ENCODE results near the gene GPR146. TPM values are rescaled to one million over a fixed set of nuclear protein-coding genes. Genes with fewer than 3 reads are reported as not detected.

The GPR146 gene
- total and polyA plus RNA-seq, 9 donors, result 2.3 to 4.8 (median 3.2) TPM

DNA sequence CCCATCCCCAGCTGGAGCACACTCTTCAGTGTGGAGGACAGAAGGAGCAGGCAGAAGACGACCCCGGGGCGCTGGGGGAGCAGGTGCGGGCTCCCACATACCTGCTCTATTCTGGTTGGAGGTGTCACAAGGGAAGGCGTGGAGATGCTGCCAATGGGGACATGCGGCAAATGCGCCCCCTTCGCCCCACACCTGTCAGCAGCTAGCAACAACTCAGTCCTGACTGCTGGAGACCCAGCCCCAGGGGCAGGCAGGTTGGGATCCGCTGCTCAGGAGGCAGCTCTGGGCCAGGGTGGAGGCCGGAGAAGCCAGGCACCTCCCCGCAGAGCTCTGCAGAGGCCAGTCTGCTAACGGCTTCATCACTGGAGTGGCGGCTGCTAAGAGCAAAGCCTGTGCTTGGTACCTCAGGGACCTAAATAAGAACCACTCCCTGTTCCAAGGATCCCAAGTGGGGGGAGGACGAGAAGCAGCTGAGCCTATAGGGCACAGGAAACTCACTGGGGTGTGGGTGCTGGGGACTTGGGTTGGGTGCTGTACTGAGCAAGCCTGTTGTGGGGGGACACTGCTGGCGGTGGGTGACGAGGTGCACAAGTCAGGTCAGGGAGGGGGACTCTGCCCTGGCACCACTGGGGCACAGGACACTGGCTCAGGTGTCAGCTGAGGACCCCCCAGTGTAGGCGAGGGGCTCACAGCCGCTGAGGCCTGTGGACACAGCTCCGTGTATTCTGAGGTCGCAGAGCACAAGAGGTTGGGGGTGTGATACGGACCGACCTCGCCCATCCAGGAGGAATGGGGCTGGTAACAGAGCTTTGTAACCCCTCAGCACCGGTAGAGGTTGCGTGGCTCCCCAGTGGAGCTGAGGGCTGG lies 19.2 kb upstream of the GPR146 start:
- DNase-seq, result no peak
- H3K36me3 ChIP-seq (ENCODE audit: control insufficient read depth, insufficient read depth, low read length), result peaks cover 36% of the 10 kb centered on the region
- H3K9me3 ChIP-seq (replicated peaks; ENCODE audit: control insufficient read depth, low read depth, low read length), result peaks cover 6% of the 10 kb centered on the region
- H3K4me1 ChIP-seq (ENCODE audit: control insufficient read depth, insufficient read depth, low read length), result peaks cover 69% of the 10 kb centered on the region
- WGBS (ENCODE audit: insufficient coverage), result 89% methylated on average over 18 of the region's 25 CpGs
- no peak overlapping the region for H3K27ac ChIP-seq (ENCODE audit: low read length)
- no peak overlapping the region for H3K4me3 ChIP-seq (ENCODE audit: low read length)
- H3K27me3 ChIP-seq (ENCODE audit: control insufficient read depth, insufficient read depth, low read length), result no peaks in the 10 kb centered on the region

- Histone ChIP-seq H3K36me3 (ENCODE audit: control insufficient read depth, insufficient read depth, low read length) (peaks cover 28% of the 10 kb centered on the region), H3K27ac (ENCODE audit: low read length) (peak overlapping the region; percentile 51), H3K9me3 (replicated peaks; ENCODE audit: control insufficient read depth, low read depth, low read length) (peaks cover 4% of the 10 kb centered on the region), H3K4me3 (ENCODE audit: low read length) (no peak overlapping the region), H3K27me3 (ENCODE audit: control insufficient read depth, insufficient read depth, low read length) (no peaks in the 10 kb centered on the region), H3K4me1 (ENCODE audit: control insufficient read depth, insufficient read depth, low read length) (peaks cover 62% of the 10 kb centered on the region)
- 64% methylated on average over 26 of the region's 31 CpGs for WGBS (ENCODE audit: insufficient coverage)
- peak; percentile 71 for DNase-seq
These were observed 18.4 kb upstream of the GPR146 start for GRCh38 chr7:1025743-1026581.

DNA sequence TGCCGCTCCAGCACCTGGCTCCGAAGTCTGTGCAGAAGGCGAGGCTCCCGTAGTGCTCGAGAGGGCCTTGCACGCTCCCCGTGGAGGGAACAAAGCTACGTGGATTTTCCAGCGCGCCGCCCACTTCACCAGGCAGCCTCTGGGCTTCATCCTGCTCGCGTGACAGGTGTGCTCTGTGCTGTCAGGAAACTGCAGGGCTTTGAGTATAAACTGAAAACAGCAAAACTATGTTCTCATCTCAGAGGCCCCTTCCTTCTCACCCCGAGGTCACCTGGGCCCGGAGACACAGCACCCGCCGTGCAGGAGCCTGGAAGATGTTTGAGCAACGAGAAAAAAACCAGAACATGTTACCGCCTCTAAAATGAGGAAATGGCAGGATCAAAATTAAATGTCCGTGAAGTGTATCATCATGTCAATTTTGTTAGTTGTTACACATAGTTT lies 17.6 kb upstream of the GPR146 start:
- DNase-seq, result no peak
- Histone ChIP-seq H3K27me3 (ENCODE audit: control insufficient read depth, insufficient read depth, low read length) (no peaks in the 10 kb centered on the region), H3K4me1 (ENCODE audit: control insufficient read depth, insufficient read depth, low read length) (peaks cover 54% of the 10 kb centered on the region), H3K4me3 (ENCODE audit: low read length) (no peak overlapping the region), H3K27ac (ENCODE audit: low read length) (peak overlapping the region; percentile 67), H3K9me3 (replicated peaks; ENCODE audit: control insufficient read depth, low read depth, low read length) (no peaks in the 10 kb centered on the region), H3K36me3 (ENCODE audit: control insufficient read depth, insufficient read depth, low read length) (peaks cover 26% of the 10 kb centered on the region)
- 69% methylated on average over 13 of the region's 20 CpGs for WGBS (ENCODE audit: insufficient coverage)

GRCh38 chr7:1027242-1028043 lies 16.9 kb upstream of the GPR146 start:
- 5% methylated on average over 68 of the region's 69 CpGs for WGBS (ENCODE audit: insufficient coverage)
- Histone ChIP-seq H3K4me1 (ENCODE audit: control insufficient read depth, insufficient read depth, low read length) (peaks cover 54% of the 10 kb centered on the region), H3K27ac (ENCODE audit: low read length) (peak overlapping the region; percentile 67), H3K36me3 (ENCODE audit: control insufficient read depth, insufficient read depth, low read length) (peaks cover 22% of the 10 kb centered on the region), H3K9me3 (replicated peaks; ENCODE audit: control insufficient read depth, low read depth, low read length) (no peaks in the 10 kb centered on the region), H3K4me3 (ENCODE audit: low read length) (peak overlapping the region; percentile 51), H3K27me3 (ENCODE audit: control insufficient read depth, insufficient read depth, low read length) (no peaks in the 10 kb centered on the region)
- DNase-seq, result peak; percentile 63

DNA sequence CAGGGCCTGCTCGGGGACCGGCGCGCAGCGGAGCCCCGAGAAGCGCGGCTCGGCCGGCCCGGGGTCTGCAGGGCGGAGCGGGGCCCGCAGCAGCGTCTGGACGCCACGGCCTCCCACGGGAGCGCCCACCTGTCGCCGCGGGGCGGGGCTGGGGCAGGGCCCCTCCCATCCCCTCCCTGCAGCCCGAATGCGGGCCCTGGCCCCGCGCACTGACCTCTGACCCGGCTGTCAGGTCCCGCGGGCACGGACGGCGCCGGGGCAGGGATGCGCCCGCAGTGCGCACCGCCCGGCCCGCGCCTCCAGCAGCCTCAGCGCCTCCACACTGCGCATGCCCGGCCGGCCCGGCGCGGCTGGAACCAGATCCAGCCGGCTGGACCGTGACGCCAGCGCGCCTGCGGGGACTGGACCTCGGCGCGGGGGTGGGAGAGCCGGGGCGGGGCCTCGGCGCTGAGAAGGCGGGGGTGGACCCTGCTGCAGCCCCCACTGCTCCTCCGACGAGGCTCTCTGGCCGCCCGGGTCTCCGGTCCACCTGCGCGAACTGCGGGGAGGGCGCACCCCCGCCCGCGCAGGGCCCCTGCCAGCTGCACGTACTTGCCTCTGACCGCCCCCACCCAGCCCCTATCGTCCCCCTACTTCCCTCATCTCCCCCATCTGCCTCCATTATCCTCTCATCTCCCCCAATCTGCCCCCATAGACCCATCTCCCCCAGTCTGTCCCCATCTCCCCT lies 16.1 kb upstream of the GPR146 start:
- peak overlapping the region; percentile 51 for H3K4me3 ChIP-seq (ENCODE audit: low read length)
- peak; percentile 96 for DNase-seq
- no peaks in the 10 kb centered on the region for H3K9me3 ChIP-seq (replicated peaks; ENCODE audit: control insufficient read depth, low read depth, low read length)
- peaks cover 22% of the 10 kb centered on the region for H3K36me3 ChIP-seq (ENCODE audit: control insufficient read depth, insufficient read depth, low read length)
- no peaks in the 10 kb centered on the region for H3K27me3 ChIP-seq (ENCODE audit: control insufficient read depth, insufficient read depth, low read length)
- H3K27ac ChIP-seq (ENCODE audit: low read length), result peak overlapping the region; percentile 87
- peaks cover 54% of the 10 kb centered on the region for H3K4me1 ChIP-seq (ENCODE audit: control insufficient read depth, insufficient read depth, low read length)
- under 1% methylated on average over 76 of the region's 77 CpGs for WGBS (ENCODE audit: insufficient coverage)

- WGBS (ENCODE audit: insufficient coverage), result 69% methylated on average over 13 of the region's 18 CpGs
- H3K9me3 ChIP-seq (replicated peaks; ENCODE audit: control insufficient read depth, low read depth, low read length), result no peaks in the 10 kb centered on the region
- peak overlapping the region; percentile 87 for H3K27ac ChIP-seq (ENCODE audit: low read length)
- H3K4me3 ChIP-seq (ENCODE audit: low read length), result peak overlapping the region; percentile 51
- peaks cover 22% of the 10 kb centered on the region for H3K36me3 ChIP-seq (ENCODE audit: control insufficient read depth, insufficient read depth, low read length)
- peak; percentile 94 for DNase-seq
- no peaks in the 10 kb centered on the region for H3K27me3 ChIP-seq (ENCODE audit: control insufficient read depth, insufficient read depth, low read length)
- H3K4me1 ChIP-seq (ENCODE audit: control insufficient read depth, insufficient read depth, low read length), result peaks cover 48% of the 10 kb centered on the region
These were observed 15.3 kb upstream of the GPR146 start for GRCh38 chr7:1028775-1029636.

GRCh38 chr7:1029637-1030443 lies 14.5 kb upstream of the GPR146 start:
- 85% methylated on average over 31 of the region's 33 CpGs for WGBS (ENCODE audit: insufficient coverage)
- Histone ChIP-seq H3K36me3 (ENCODE audit: control insufficient read depth, insufficient read depth, low read length) (peaks cover 17% of the 10 kb centered on the region), H3K27me3 (ENCODE audit: control insufficient read depth, insufficient read depth, low read length) (no peaks in the 10 kb centered on the region), H3K4me1 (ENCODE audit: control insufficient read depth, insufficient read depth, low read length) (peaks cover 39% of the 10 kb centered on the region), H3K4me3 (ENCODE audit: low read length) (no peak overlapping the region), H3K9me3 (replicated peaks; ENCODE audit: control insufficient read depth, low read depth, low read length) (no peaks in the 10 kb centered on the region), H3K27ac (ENCODE audit: low read length) (peak overlapping the region; percentile 87)
- no peak for DNase-seq

DNA sequence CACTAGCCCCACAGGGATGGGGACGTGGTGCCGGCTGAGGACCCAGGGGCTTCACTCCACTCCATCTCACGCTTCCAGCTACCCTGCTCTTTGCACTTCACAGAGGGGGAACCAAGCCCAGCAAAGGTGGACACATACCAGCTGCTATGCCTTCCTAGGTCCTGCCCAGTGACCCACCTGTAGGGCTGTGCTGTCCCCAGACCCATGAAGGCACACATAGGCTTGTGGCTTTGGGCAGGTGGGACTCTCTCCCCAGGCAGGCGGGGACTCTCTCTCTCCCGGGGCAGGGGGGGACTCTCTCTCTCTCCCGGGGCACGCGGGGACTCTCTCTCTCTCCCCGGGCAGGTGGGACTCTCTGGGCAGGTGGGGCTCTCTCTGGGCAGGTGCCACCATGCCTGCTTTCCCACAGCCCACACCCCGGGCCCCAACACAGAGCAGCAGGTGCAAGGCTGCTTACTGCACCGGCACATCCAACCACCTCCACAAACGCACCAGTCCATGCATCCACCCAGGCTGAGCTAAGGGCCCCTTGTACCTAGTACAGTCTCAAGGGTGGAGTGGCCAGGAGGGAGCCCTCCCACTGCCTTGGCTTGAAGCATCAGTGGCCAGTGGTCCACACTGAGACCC lies 13.8 kb upstream of the GPR146 start:
- Histone ChIP-seq H3K9me3 (replicated peaks; ENCODE audit: control insufficient read depth, low read depth, low read length) (no peaks in the 10 kb centered on the region), H3K4me3 (ENCODE audit: low read length) (no peak overlapping the region), H3K27ac (ENCODE audit: low read length) (no peak overlapping the region), H3K27me3 (ENCODE audit: control insufficient read depth, insufficient read depth, low read length) (no peaks in the 10 kb centered on the region), H3K4me1 (ENCODE audit: control insufficient read depth, insufficient read depth, low read length) (peaks cover 32% of the 10 kb centered on the region), H3K36me3 (ENCODE audit: control insufficient read depth, insufficient read depth, low read length) (peaks cover 10% of the 10 kb centered on the region)
- 96% methylated on average over 8 of the region's 12 CpGs for WGBS (ENCODE audit: insufficient coverage)
- no peak for DNase-seq
